Posterior cingulate gyrus (tissue), 11 donors: ENCODE data around the gene CDH4.

Experiments
- DNase-seq, 10 donors: peaks; one replicate each; pipeline versions ENCODE4 v3.0.0 to v3.0.0-alpha.2; 2020 to 2021; ENCODE audit warnings: mixed read lengths in 3 of 10
- intact Hi-C: fragments of 100-400 bp; cut with DNase I; formaldehyde crosslinking; loops from one replicate; pipeline ENCODE4 v1.15.1; 2023

CDH4 gene

DNA sequence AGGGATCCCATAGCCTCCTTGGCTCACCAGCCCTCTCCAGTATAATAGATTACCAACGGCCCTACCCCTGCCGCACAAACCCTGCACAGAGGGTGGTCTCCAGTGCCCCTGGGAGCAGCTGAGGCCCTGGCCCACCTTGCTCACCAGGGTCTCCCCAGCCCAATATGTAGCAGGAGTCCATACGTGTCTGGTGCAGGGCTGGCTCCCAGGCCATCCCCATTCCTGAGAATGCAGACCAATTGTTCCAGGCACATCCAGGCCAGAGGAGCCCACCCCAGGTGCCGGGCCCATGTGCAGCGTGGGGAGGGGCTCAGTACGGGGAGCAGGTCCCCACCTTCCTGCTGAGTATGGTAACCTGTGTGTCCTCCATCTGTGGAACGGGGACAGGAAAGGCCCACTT lies 561.7 kb downstream of the CDH4 start:
- intact Hi-C loops, result no loop called here
- peak in 3 of 10 donors; percentile 31 to 77 (median 62) for DNase-seq

- DNase-seq, result peak in 2 of 10 donors; percentile 33 to 51
- intact Hi-C loops, result no loop called here
Observed at GRCh38 chr20:61814244-61814643, 562.2 kb downstream of the CDH4 start.

GRCh38 chr20:61814726-61815125 lies 562.7 kb downstream of the CDH4 start:
- DNase-seq, result peak in 4 of 10 donors; percentile 19 to 55 (median 42)
- intact Hi-C loops, result no loop called here

GRCh38 chr20:61815176-61815575 lies 563.1 kb downstream of the CDH4 start:
- intact Hi-C loops, result no loop called here
- peak in 4 of 10 donors; percentile 6 to 75 (median 48) for DNase-seq

DNA sequence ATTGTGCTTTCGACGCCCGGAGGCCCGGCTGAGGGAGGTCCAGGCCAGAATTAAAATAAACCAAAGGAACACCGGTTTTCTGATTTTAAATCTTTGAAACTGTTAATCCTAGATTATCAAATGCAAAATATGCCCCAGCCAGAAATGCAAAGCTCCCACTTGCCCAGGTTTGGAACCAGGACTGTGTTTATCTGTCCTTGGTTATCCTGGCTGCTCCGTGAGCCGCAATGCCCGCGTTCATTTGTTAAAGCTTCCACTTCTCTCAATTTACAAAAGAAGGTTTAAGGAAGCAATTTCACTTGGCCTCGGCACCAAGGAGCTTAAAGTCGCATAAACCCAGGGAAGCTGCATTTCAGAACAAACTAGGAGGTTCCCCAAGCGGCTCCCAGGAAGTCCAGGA lies 563.6 kb downstream of the CDH4 start:
- intact Hi-C loops, result no loop called here
- DNase-seq, result peak in 2 of 10 donors; percentile 46 to 60

DNA sequence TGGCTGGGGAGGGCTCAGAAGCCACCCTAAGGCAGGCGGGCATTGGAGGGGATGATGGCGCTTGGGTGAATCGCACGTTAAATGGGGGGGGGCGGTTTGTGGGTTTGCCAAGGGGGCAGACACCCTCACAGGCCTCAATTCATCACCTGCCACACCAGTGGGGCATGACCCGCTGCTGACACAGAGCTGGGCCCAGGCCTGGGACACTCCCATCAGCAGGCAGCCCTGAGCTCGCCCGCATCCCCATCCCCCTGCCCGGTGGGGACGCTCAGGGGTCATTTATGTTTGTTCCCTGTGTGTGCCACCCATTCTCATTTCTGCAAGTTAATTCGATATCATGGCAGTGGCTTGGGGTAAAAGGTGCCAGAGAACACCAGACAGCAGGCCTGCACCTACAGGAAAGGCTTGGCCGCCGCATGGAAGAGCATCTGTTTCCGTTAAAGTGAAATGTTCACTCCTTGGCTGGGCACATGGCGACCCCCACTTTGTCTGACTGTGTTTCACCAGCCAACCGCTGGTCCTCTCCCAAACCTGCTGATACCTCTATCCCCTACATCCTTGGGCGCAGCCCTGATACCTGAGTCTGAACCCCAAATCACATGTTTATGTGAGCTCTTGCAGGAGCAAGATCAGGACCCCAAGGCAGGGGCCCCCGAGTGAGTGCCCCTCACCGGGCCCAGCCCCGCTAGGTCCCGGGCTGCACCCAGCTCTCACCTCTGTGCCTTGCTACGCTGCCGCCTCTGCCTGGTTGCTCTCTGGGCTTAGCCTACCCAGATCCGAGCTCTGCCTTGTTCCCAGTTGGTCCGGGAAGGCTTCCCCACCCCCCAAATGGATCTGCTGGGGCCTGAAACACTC lies 564.8 kb downstream of the CDH4 start:
- peak in 2 of 10 donors; percentile 57 to 72 for DNase-seq
- intact Hi-C loops, result no loop called here

GRCh38 chr20:61817575-61817974 lies 565.5 kb downstream of the CDH4 start:
- peak in 3 of 10 donors; percentile 46 to 83 (median 62) for DNase-seq
- intact Hi-C loops, result no loop called here

DNA sequence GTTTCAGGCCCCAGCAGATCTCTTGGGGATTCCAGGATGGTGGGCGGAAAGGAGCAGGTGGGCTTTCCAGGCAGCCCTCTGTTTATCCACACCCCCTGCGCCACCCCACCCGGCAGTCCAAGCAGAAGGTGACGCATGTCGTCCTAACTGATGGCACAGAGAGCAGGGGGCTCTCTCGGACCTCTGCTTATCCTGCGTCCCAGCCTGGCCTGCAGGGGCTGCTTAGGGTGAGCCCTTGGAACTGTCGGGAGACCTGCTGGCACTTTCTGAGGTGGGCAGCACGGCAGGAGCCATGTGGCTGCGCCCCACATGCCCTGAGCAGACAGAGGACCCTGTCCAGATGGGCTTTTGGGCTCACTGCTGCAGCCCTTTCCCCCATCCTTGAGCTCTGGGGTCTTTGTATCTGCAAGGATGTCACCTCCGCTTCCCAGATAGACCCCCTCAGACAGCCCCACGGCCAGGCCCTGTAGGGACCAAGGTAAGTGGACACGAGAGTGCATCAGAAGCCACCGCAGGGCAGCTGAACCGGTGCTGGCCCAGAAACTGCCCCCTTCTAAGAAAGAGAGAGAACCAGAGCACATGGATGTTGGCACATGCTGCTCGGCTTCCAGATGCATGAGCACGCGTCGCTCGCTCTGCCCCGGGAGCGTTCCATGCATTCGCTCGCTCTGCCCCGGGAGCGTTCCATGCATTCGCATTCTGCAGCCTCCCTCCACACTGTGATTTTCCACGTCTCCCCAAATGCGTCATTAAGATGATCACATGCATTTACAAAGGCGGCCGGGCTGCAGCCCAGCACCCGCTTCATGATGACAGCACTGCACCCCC lies 566.9 kb downstream of the CDH4 start:
- DNase-seq, result peak in 4 of 10 donors; percentile 27 to 85 (median 58)
- intact Hi-C loops, result no loop called here

DNA sequence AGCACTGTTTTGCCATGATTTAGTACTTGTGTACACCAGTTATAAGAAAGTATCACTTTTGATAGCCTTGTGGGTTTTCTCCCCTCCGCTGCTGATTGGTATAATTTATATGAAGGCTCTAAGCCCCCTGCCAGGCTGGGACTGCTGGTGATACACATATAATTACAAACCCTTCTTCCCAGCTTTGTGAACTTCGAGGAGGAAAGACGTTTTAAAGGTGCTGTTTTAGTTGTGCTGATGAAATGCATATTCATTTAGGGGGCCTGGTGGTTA lies 567.4 kb downstream of the CDH4 start:
- intact Hi-C loops, result no loop called here
- DNase-seq, result no peak

DNA sequence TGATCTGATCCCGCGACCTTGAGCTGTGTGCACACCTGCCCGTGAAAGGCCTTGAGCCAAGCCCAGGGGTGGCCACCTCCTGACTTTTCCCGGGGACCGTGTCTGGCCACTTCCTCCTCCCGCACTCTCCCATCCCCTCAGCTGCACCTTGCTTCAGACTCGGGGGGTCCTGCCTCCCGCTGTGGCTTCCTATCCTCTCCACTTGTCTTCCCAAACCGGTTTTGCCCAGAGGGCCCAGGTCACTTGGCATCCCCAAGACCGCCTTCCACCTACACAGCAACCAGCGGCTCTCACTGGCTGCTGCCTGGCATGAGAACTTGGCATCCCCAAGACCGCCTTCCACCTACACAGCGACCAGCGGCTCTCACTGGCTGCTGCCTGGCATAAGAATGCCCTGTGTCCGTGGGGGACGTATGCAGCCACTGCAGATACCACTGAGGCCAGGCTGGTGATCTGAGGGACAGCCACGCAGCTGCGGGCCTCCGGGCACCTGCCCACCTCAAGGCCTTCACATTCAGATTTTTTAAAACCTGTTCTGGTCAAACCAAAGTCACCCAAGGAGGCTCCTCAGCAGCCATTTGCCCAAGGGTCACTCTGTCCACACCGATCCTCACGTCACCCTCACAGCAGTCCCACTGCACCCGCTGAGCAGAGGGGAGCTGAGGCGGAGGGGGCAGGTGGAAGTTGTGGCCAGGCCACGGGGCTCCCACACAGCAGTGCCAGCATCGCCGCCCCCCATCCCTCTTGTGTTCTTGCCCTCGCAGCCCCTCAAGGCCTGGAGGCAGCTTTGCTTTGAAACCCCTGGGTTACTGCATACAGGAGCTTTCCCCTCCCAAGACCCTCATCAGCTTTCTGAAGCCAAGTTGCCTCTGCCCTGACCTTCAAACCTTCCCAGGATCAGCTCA lies 568.1 kb downstream of the CDH4 start:
- intact Hi-C loops, result no loop called here
- peak in 3 of 10 donors; percentile 48 to 78 (median 70) for DNase-seq

- intact Hi-C loops, result no loop called here
- DNase-seq, result peak in 3 of 10 donors; percentile 5 to 56 (median 22)
Observed at GRCh38 chr20:61821735-61822134, 569.7 kb downstream of the CDH4 start.

GRCh38 chr20:61822396-61822795 lies 570.3 kb downstream of the CDH4 start:
- peak in 3 of 10 donors; percentile 31 to 77 (median 63) for DNase-seq
- intact Hi-C loops, result no loop called here

DNA sequence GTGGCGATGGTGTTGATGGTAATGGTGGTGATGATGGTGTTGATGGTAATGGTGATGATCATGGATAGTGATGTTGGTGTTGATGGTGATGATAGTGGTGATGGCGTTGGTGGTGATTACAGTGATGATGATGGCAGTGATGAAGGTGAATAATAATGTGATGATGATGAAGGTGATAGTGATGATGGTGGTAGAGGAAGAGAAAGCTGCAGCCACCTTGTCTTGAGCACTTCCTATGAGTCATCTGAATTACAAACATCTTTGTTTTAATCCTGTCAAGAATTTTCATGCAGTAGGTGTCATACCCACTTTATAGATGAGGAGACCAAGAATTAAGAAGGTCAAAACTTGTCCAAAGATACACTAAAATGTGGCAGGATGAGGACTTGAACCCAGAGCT lies 571.2 kb downstream of the CDH4 start:
- DNase-seq, result no peak
- intact Hi-C loops, result no loop called here

- intact Hi-C loops, result no loop called here
- DNase-seq, result peak in 3 of 10 donors; percentile 52 to 71 (median 57)
Observed at GRCh38 chr20:61828891-61829290, 576.8 kb downstream of the CDH4 start.

DNA sequence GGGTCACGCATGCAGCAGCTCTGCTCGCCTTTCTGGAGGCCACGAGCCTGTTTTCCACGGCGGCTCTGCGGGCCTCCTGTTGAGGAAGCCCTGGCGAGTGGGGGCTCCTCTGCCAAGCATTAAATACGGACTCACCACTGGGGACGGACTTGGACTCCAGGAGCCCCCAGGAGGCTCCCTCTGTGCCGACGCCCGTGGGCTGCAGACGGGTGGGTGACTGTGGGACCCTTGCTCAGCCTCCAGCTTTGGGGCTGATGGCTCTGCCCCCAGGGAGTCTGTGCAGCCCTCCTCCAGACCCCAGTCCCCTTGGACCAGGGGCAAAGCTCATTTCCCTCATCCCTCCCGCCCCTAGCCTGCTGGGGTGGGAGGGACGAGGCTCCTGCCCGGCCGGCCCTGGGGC lies 577.5 kb downstream of the CDH4 start:
- DNase-seq, result peak in 3 of 10 donors; percentile 44 to 72 (median 58)
- intact Hi-C loops, result no loop called here

DNA sequence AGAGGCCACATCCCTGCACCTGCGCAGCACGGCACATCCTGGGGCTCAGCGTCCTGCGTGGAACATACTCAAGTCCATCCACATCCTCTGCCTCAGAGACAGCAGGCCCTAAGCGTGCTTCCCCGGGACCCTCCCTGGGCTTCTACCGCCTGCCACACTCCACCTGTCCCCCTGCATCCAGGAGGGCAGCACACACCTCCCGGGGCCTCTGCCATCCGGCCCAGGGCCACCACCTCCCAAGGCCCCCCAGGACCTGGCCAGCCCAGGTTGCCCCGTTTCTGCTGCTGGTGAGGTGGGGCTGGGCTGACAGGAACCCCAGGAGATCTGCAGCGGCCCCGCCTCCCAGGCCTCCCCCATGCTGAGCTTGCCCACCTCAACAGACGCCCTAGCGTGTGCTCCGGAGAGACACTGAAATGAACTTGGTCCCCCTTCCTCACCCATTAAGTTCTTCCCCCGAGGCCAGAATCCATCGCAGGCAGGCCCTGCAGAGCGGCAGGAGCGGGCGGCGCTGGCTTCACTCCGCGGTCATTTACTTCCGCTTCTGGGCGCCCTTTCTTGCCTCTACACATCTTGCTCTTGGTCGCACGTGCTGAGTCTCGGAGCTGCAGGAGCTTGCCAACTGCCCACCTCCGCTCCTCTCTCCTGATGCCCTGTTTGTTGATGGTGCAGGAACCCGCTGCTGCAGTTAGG lies 578.3 kb downstream of the CDH4 start:
- intact Hi-C loops, result no loop called here
- peak in 3 of 10 donors; percentile 37 to 76 (median 66) for DNase-seq

DNA sequence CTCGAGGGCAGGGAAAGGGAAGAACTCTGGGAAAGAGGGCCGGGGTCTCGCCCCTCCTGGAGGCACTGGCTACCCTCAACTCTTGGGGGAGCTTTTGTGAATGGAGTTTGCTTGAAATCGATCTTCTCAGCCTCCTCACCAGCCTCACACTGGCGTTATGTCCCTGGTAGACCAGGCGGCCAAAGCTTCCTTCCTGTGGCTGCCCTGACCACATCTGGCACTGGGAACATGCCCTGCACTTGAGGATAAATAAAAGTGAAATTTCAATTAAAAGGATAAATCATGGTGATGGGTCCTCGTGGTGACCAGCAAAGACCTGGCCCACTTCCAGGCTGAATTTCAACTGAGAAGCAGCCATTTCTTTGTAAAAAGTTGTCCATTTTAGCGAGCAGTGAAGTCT lies 578.9 kb downstream of the CDH4 start:
- intact Hi-C loops, result no loop called here
- peak in 3 of 10 donors; percentile 7 to 70 (median 68) for DNase-seq

GRCh38 chr20:61832181-61832580 lies 580.1 kb downstream of the CDH4 start:
- intact Hi-C loops, result no loop called here
- DNase-seq, result peak in 1 of 10 donors; percentile 39

DNA sequence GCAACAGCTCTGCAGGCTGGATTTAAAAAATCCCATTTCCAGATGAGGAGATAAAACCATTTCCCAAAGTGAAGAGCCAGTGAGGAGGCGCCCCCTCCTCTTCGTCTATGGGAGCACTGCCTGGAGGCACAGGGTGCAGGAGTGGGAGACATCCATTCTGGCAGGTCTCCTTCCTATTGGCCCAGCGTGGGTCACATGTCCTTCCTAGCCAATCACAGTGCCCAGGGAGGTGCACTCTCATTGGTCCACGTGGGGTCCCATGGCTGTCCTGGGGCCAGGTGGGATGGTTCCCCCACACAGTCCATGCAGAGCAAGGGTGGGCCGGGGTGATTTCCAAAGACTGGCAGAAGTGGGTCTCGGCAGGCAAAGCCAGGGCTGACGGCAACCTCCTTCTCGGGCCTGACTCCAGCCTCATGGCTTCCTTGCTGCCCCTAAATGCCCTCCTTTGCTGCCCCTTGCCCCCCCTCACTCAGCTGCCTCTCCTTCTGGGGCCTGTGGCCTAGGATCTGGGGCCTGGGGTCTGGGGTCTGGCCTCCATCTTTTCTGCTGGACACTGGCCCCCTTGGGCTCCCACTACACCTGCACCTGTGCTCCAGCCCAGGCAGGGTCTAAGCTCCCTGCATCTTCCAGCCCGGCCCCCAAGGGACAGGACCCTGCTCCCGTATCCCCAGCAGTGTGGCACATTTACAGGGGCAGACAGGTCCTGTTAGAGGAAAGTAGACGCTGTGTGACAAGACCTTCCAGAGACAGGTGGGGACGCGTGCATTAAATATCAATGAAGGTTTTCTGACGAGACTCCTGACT lies 581.9 kb downstream of the CDH4 start:
- DNase-seq, result peak in 4 of 10 donors; percentile 9 to 79 (median 52)
- intact Hi-C loops, result no loop called here
